ENCODE results near the gene AGRN. TPM values are rescaled to one million over a fixed set of nuclear protein-coding genes. Genes with fewer than 3 reads are reported as not detected.
"Not testable (repeated sequence)": the region's sequence is repeated elsewhere in the genome, so short reads cannot be mapped to it uniquely, and the experiment has no call there.

AGRN gene
- total and polyA plus RNA-seq, 2 of the 4 experiments (the other 2 are of a cell fraction): 8.1 to 115 TPM

DNA sequence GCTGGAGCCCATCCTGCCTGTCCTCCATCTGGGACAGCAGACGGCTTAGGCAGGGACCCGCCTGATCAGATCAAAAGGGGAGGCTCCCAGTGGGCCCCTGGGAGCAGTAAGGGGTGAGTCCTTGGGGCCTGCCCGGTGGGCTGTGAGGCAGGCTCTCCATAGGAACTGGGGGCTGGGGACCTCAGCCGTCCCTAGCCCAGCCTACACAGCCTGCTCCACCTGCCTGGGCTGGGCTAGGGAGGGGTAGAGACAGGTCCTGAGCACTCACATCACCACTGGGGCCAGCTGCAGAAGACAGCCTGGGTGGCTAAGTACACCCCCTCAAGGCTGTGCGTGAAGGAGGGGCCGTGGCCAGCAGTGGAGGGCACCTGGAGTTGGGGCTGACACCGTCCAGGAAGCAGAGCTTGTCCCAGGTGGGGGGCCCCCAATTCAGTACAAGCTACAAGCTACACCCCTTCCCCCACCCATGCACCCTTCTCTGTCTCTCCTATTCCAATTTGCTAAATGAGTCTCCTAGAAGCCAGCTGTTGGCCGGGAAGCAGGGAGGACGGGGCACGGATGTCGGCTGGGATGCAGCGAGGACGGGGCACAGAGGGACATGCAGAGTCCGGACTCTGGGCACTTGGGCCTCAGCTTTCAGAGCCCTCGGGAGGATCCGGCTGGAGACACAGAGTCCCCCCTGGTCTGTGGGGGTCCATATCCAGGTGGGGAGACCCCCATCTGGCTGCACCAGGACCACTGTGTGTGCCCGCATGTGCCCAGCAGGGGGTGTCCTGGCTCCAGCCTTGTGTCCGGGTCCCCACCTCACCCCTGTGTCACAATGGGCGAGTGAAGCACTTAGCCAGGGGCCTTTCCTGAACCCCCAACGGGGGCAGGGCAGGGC is 4.9 kb upstream of the AGRN start (continued):
- TF ChIP-seq RFX5 (IDR thresholded peaks at IDR 0.05; ENCODE audit: low read depth, low read length) (no peak), MAFK (IDR thresholded peaks at IDR 0.05; ENCODE audit: low read depth, low read length) (no peak), RAD21 (IDR thresholded peaks at IDR 0.05; ENCODE audit: low read length) (peak; percentile 57)

DNA sequence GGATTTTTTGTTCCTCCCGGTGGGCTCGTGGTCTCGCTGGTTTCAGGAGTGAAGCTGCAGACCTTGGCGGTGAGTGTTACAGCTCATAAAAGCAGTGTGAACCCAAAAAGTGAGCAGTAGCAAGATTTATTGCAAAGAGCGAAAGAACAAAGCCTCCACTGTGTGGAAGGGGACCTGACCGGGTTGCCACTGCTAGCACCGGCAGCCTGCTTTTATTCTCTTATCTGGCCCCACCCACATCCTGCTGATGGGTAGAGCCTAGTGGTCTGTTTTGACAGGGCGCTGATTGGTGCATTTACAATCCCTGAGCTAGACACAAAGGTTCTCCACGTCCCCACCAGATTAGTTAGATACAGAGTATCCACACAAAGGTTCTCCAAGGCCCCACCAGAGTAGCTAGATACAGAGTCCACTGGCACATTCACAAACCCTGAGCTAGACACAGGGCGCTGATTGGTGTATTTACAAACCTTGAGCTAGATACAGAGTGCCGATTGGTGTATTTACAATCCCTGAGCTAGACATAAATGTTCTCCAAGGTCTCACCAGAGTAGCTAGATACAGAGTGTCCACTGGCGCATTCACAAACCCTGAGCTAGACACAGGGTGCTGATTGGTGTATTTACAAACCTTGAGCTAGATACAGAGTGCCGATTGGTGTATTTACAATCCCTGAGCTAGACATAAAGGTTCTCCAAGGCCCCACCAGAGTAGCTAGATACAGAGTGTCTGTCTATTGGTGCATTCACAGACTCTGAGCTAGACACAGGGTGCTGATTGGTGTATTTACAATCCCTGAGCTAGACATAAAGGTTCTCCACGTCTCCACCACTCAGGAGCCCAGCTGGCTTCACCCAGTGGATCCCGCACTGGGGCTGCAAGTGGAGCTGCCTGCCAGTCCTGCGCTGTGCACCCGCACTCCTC is 2.3 kb upstream of the AGRN start:
- H3K14ac ChIP-seq (replicated peaks; ENCODE audit: low read depth, low read length); CTCF ChIA-PET; H3K9me1 ChIP-seq (ENCODE audit: insufficient read depth, low read length); H2AFZ ChIP-seq (replicated peaks; ENCODE audit: low read length, poor library complexity); POLR2A ChIA-PET (ENCODE audit: unreplicated experiment); dilution Hi-C loops (cut with HindIII; ENCODE audit: low sequenced_read_pairs, unreplicated experiment); H2BK15ac ChIP-seq (ENCODE audit: low read depth, low read length); H2BK20ac ChIP-seq (ENCODE audit: low read depth, low read length); BruUV-seq (replicated peaks); ATAC-seq (ENCODE audit: low read depth); H3K4ac ChIP-seq (ENCODE audit: low read depth, low read length); H4K8ac ChIP-seq (ENCODE audit: low read depth in 2 of 2, low read length in 2 of 2); intact Hi-C loops (cut with micrococcal nuclease); DNase-seq; H3K27me3 ChIP-seq (ENCODE audit: control insufficient read depth, insufficient read depth, low read length); H2BK120ac ChIP-seq (ENCODE audit: low read depth, low read length); H3K4me2 ChIP-seq (ENCODE audit: low read depth, low read length); H3K9me3 ChIP-seq (ENCODE audit: control insufficient read depth, insufficient read depth, low read length); H2BK5ac ChIP-seq (ENCODE audit: low read depth, low read length, poor library complexity, severe bottlenecking); H4K91ac ChIP-seq (ENCODE audit: insufficient read depth, low read depth, low read length); H4K5ac ChIP-seq (ENCODE audit: low read depth, low read length); in situ Hi-C loops (cut with MboI; ENCODE audit: low sequenced_read_pairs); H2AK5ac ChIP-seq (ENCODE audit: low read depth, low read length); H3K27ac ChIP-seq (ENCODE audit: insufficient read depth, low read length); H3K36me3 ChIP-seq (ENCODE audit: control insufficient read depth, insufficient read depth, low read length); H3K4me3 ChIP-seq (ENCODE audit: insufficient read depth, low read depth, low read length); H2AK9ac ChIP-seq (replicated peaks; ENCODE audit: low read depth, low read length, poor library complexity); H3K9ac ChIP-seq (ENCODE audit: low read depth, low read length); H4K20me1 ChIP-seq (ENCODE audit: insufficient read depth, low read length); H3K56ac ChIP-seq (ENCODE audit: extremely low read depth, insufficient read depth, low read length); H3K18ac ChIP-seq (ENCODE audit: low read depth, low read length); H3K23ac ChIP-seq (ENCODE audit: low read depth, low read length): not testable (repeated sequence)
- H3K4me1 ChIP-seq (ENCODE audit: control insufficient read depth, insufficient read depth, low read length): peaks cover 16% of the 10 kb centered on the region
- 84% methylated on average over 8 of the region's 17 CpGs; no CpG with 5 or more reads in 1 of the 2 experiments for WGBS, 2 experiments (ENCODE audit: extremely low coverage in 2 of 2, insufficient read length in 1 of 2)
- H3K79me1 ChIP-seq (ENCODE audit: low read depth in 1 of 2, low read length in 2 of 2): peaks cover 9 to 29% of the 10 kb centered on the region in 2 experiments; a peak in 3 of 4 replicates

DNA sequence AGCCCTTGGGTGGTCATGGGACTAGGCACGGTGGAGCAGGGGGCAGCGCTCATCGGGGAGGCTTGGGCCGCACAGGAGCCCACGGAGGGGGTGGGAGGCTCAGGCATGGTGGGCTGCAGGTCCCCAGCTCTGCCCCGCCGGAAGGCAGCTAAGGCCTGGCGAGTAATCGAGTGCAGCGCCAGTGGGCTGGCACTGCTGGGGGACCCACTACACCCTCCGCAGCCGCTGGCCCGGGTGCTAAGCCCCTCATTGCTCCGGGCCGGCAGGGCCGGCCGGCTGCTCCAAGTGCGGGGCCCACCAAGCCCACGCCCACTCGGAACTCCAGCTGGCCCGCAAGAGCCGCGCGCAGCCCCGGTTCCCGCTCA is 1.6 kb upstream of the AGRN start:
- POLR2A ChIA-PET (ENCODE audit: unreplicated experiment); H4K5ac ChIP-seq (ENCODE audit: low read depth, low read length); dilution Hi-C loops (cut with HindIII; ENCODE audit: low sequenced_read_pairs, unreplicated experiment); H3K18ac ChIP-seq (ENCODE audit: low read depth, low read length); H3K4me2 ChIP-seq (ENCODE audit: low read depth, low read length); H3K23ac ChIP-seq (ENCODE audit: low read depth, low read length); H4K8ac ChIP-seq (ENCODE audit: low read depth in 2 of 2, low read length in 2 of 2); H2BK20ac ChIP-seq (ENCODE audit: low read depth, low read length); H2BK15ac ChIP-seq (ENCODE audit: low read depth, low read length); H3K4ac ChIP-seq (ENCODE audit: low read depth, low read length); H3K4me3 ChIP-seq (ENCODE audit: insufficient read depth, low read depth, low read length); H3K9ac ChIP-seq (ENCODE audit: low read depth, low read length); H3K9me1 ChIP-seq (ENCODE audit: insufficient read depth, low read length); H2AK9ac ChIP-seq (replicated peaks; ENCODE audit: low read depth, low read length, poor library complexity); ATAC-seq (ENCODE audit: low read depth); BruUV-seq (replicated peaks); H3K56ac ChIP-seq (ENCODE audit: extremely low read depth, insufficient read depth, low read length); H3K14ac ChIP-seq (replicated peaks; ENCODE audit: low read depth, low read length); DNase-seq; H3K27ac ChIP-seq (ENCODE audit: insufficient read depth, low read length); H4K91ac ChIP-seq (ENCODE audit: insufficient read depth, low read depth, low read length); H2AK5ac ChIP-seq (ENCODE audit: low read depth, low read length); H2AFZ ChIP-seq (replicated peaks; ENCODE audit: low read length, poor library complexity); H3K27me3 ChIP-seq (ENCODE audit: control insufficient read depth, insufficient read depth, low read length); in situ Hi-C loops (cut with MboI; ENCODE audit: low sequenced_read_pairs); H2BK120ac ChIP-seq (ENCODE audit: low read depth, low read length); intact Hi-C loops (cut with micrococcal nuclease); H3K9me3 ChIP-seq (ENCODE audit: control insufficient read depth, insufficient read depth, low read length); H2BK5ac ChIP-seq (ENCODE audit: low read depth, low read length, poor library complexity, severe bottlenecking): not testable (repeated sequence)
- Histone ChIP-seq H3K79me1 (ENCODE audit: low read depth in 1 of 2, low read length in 2 of 2) (peaks cover 9 to 35% of the 10 kb centered on the region in 2 experiments; a peak in 3 of 4 replicates), H3K4me1 (ENCODE audit: control insufficient read depth, insufficient read depth, low read length) (peaks cover 16% of the 10 kb centered on the region), H4K20me1 (ENCODE audit: insufficient read depth, low read length) (peaks cover 14% of the 10 kb centered on the region), H3K36me3 (ENCODE audit: control insufficient read depth, insufficient read depth, low read length) (peaks cover 11% of the 10 kb centered on the region)
- WGBS, 2 experiments (ENCODE audit: extremely low coverage in 2 of 2, insufficient read length in 1 of 2): 92% methylated on average over 5 of the region's 26 CpGs; no CpG with 5 or more reads in 1 of the 2 experiments
- CTCF ChIA-PET: interaction anchor here (1.4 kb wide), 1 partner anchor 16 kb away, joined by 4 read pairs; no protein-coding TSS in a partner anchor

Data from IMR-90 (cell line).